Erythroblast (primary cell): ENCODE measurements around the gene SMIM10.

Experiments
- GATA1 ChIP-seq: IDR thresholded peaks from 2 replicates; pipeline ENCODE4 v1.6.1; 2011; ENCODE audit warnings: low read depth, mild to moderate bottlenecking, control low read depth, low read length, moderate library complexity
- POLR2A ChIP-seq: IDR thresholded peaks from 2 replicates; pipeline ENCODE4 v1.6.1; 2011; ENCODE audit warnings: mild to moderate bottlenecking, low read length

- TF ChIP-seq POLR2A (no peak), GATA1 (no peak)
Measured at GRCh38 chrX:134949271-134949670, 41.5 kb upstream of the SMIM10 start.
